ENCODE results near the gene TBC1D5. TPM values are rescaled to one million over a fixed set of nuclear protein-coding genes. Genes with fewer than 3 reads are reported as not detected.
"Not testable (repeated sequence)": the region's sequence is repeated elsewhere in the genome, so short reads cannot be mapped to it uniquely, and the experiment has no call there.

Gene TBC1D5
- total RNA-seq, 2 experiments from 2014 or later: 48.4 to 55.2 TPM

DNA sequence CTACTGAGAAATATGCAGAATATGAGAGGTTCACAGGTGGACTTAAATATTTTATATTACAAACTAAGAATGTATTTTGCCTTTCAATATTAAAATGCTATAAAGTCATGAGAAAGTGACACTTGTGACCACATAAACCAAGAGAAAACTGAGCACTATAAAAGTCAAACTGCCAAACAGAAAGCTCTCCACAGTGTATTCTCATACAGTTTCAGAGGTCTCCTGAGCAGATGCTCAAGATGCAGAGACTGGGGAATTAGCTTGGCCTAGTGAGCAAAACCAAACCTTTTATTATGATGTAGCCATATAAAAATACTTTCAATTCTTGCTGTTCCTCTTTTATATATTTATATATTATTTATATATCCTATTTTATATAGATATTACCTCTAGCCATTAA, 227.8 kb downstream of the TBC1D5 start:
- no peaks in the 10 kb centered on the region for H3K4me1 Mint-ChIP-seq
- DNase-seq: no peak
- ChIA-PET CTCF (no interaction called here), POLR2A (no interaction called here)
- H3K36me3 Mint-ChIP-seq (ENCODE audit: low read depth): no peaks in the 10 kb centered on the region
- no peak overlapping the region for H3K4me3 Mint-ChIP-seq
- no peaks in the 10 kb centered on the region for H3K27me3 Mint-ChIP-seq
- no peak overlapping the region for H3K27ac Mint-ChIP-seq
- H3K9me3 Mint-ChIP-seq: no peaks in the 10 kb centered on the region

DNA sequence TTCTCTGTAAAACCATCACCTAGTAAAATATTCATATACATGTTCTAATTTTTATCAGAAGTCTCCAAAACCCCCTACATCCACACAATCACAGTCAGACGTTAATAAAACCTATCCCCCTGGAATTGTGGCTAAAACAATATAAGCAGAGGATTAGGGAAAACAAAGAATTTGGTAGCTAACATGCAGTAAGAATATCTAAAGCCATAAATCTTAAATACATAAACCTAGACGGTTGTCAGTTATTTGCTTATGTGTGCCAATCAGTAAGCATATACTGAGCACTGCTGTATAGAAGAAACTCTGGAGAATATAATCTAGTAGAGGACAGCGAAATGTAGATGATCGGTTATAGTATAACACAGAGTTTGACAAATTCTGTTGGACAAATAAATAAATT, 232.2 kb downstream of the TBC1D5 start:
- Mint-ChIP-seq H3K4me3 (no peak overlapping the region), H3K27me3 (no peaks in the 10 kb centered on the region), H3K9me3 (no peaks in the 10 kb centered on the region), H3K27ac (no peak overlapping the region), H3K36me3 (ENCODE audit: low read depth) (no peaks in the 10 kb centered on the region), H3K4me1 (no peaks in the 10 kb centered on the region)
- ChIA-PET POLR2A (no interaction called here), CTCF (no interaction called here)
- DNase-seq: no peak

DNA sequence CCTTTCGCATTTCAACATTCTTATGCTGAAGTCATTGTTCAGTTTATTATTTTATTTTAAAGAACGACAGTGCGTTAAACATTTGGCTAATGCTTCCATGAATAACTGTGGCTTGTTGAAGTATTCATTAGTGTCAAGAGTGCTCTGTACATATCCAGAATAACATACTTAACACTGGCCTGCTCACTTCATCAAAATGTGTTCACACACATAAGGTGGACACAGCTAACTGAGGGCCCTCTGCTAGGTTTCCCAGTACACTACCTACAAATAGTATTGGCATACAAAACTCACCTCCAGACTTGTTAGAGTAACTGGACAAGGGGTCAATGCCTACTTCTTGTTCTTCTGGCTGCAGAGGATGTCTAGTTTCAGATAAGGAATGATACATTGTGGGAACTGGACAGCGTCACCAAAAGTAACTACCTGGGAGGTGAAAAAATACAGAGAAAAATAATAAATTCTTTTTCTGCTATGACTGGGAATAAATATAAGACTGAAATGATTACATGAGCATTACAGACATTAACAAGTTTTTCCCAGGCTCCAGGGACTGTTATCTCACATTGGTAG, 234.2 kb downstream of the TBC1D5 start:
- no peaks in the 10 kb centered on the region for H3K9me3 Mint-ChIP-seq
- CTCF ChIA-PET: no interaction called here
- DNase-seq: no peak
- H3K36me3 Mint-ChIP-seq (ENCODE audit: low read depth): peaks cover 3% of the 10 kb centered on the region
- H3K4me1 Mint-ChIP-seq: no peaks in the 10 kb centered on the region
- POLR2A ChIA-PET: no interaction called here
- no peaks in the 10 kb centered on the region for H3K27me3 Mint-ChIP-seq
- no peak overlapping the region for H3K27ac Mint-ChIP-seq
- H3K4me3 Mint-ChIP-seq: no peak overlapping the region

DNA sequence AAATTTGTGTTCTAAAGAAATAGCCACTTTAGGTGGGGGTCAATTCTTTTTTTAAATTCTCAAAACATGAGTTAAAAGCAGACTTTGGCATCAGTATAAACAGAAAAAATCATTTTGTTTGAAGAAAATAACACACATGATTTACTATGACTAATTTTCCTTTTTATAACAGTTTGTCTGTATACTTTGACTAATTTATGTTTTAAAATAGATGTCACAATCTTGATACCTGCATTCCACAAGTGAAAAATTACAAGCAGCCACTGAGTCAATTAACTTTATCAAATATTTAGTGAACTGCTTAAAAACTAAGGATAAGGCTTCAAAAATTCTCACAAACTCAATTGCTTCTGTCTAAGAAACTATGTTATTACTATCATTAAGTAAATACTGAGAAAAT, 235.0 kb downstream of the TBC1D5 start:
- no peak for DNase-seq
- Mint-ChIP-seq H3K36me3 (ENCODE audit: low read depth) (peaks cover 3% of the 10 kb centered on the region), H3K27me3 (no peaks in the 10 kb centered on the region), H3K9me3 (no peaks in the 10 kb centered on the region), H3K4me1 (no peaks in the 10 kb centered on the region), H3K4me3 (no peak overlapping the region), H3K27ac (no peak overlapping the region)
- ChIA-PET POLR2A (no interaction called here), CTCF (no interaction called here)

DNA sequence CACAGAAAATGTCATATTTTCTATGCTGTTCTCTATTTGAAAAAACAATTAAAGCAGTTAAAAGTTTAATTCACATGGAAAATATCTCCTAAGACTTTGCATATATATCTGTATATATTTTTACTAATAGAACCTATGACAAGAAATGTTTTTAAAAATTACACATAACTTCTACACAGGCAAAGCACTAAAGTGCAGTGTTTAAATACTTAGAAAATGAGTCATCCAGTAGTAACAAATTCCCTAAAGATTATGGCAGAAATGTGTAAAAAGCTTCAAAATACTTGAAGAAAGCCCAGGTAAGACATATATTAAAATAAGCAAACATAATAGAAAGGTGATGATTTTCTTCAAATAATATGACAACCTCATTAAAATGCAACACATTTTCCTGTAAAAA, 236.6 kb downstream of the TBC1D5 start:
- no peak overlapping the region for H3K27ac Mint-ChIP-seq
- no peak overlapping the region for H3K4me3 Mint-ChIP-seq
- H3K36me3 Mint-ChIP-seq (ENCODE audit: low read depth): peaks cover 3% of the 10 kb centered on the region
- ChIA-PET CTCF (no interaction called here), POLR2A (no interaction called here)
- no peaks in the 10 kb centered on the region for H3K4me1 Mint-ChIP-seq
- H3K27me3 Mint-ChIP-seq: no peaks in the 10 kb centered on the region
- H3K9me3 Mint-ChIP-seq: no peaks in the 10 kb centered on the region
- DNase-seq: no peak

DNA sequence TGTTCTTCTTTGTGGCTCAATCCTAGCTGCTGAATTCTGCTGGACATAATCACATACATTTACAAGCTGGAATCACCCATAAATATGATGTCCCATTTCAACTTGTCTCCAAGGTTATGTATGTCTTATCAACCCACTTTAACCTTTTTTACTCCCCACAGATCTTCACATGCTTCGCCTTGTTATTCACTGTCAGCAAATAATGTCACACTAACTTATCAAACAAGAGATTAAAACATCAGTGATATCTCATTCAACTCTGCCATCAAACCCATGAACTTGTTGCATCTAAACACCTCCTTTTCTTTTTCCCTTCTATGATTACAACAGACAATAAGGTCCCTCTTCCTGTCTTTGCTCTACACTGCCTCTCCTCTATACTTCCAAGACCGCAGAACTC, 240.7 kb downstream of the TBC1D5 start:
- Mint-ChIP-seq H3K4me1 (no peaks in the 10 kb centered on the region), H3K36me3 (ENCODE audit: low read depth) (peaks cover 3% of the 10 kb centered on the region), H3K27me3 (no peaks in the 10 kb centered on the region), H3K27ac (no peak overlapping the region), H3K9me3 (no peaks in the 10 kb centered on the region), H3K4me3 (no peak overlapping the region)
- ChIA-PET CTCF (no interaction called here), POLR2A (no interaction called here)
- DNase-seq: no peak

DNA sequence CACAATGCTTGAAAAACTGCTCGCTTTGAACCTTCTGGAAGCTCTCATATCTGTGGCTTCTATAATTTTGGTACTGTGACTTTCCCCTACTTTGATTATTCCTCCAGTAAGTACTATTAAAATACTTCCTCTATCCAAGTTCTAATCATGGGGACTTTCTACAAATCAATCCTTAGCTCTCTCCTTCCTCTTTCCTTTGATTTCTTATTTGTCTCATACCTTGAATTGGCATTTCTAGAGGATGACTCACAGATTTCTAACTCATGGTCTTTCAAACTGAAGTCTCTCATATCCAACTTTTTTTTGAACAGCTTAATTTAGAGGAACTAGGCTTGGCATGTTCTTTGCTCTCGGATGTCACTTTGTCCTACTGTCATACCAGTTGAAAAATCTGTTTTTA, 241.8 kb downstream of the TBC1D5 start:
- Mint-ChIP-seq H3K9me3 (no peaks in the 10 kb centered on the region), H3K36me3 (ENCODE audit: low read depth) (peaks cover 3% of the 10 kb centered on the region), H3K4me3 (no peak overlapping the region), H3K27me3 (no peaks in the 10 kb centered on the region), H3K27ac (no peak overlapping the region), H3K4me1 (no peaks in the 10 kb centered on the region)
- no peak for DNase-seq
- ChIA-PET POLR2A (no interaction called here), CTCF (no interaction called here)

DNA sequence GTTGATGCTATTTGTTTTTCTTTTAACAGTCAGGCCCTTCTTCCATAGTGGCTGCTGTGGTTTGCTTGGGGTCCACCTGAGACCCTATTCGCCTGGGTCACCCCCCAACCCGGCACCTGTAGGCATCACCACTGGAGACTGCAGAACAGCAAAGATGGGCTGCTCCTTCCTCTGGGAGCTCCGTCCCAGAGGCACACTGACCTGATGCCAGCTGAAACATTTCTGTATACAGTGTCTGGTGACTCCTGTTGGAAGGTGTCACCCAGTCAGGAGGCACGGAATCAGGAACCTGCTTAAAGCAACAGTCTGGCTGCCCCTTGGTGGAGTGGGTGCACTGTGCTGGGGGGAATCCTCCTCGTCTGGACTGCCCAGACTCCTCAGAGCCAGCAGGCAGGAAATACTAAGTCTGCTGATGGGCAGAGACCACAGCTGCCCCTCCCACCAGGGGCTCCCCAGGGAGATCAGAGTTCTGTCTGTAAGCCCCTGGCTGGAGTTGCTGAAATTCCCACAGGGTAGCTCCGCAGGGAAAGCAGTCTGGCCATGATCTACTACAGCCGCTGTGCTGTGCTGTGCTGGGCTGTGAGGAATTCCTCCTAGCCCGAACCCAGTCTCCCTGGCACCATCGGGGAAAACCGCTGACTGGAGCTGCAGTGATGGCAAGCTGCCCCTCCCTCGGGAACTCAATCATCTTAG, 248.2 kb downstream of the TBC1D5 start:
- no peak for DNase-seq
- Mint-ChIP-seq H3K36me3 (ENCODE audit: low read depth) (peaks cover 8% of the 10 kb centered on the region), H3K27me3 (no peaks in the 10 kb centered on the region), H3K27ac (no peak overlapping the region), H3K4me1 (no peaks in the 10 kb centered on the region), H3K4me3 (no peak overlapping the region), H3K9me3 (peaks cover 22% of the 10 kb centered on the region)
- CTCF ChIA-PET: interaction anchor here (1.3 kb wide), 1 partner anchor 9 kb away, joined by 3 read pairs; no protein-coding TSS in a partner anchor
- POLR2A ChIA-PET: no interaction called here

DNA sequence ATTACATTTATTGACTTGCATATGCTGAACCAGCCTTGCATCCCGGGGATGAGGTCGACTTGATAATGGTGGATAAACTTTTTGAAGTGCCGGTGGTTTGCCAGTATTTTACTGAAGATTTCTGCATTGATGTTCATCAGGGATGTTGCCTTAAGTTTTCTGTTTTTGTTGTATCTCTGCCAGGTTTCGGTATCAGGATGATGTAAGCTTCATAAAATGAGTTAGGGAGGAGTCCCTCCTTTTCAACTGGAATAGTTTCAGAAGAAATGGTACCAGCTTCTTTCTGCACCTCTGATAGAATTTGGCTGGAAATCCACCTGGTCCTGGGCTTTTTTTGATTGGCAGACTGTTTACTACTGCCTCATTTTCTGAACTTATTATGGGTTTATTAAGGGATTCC, 250.8 kb downstream of the TBC1D5 start:
- H3K36me3 Mint-ChIP-seq (ENCODE audit: low read depth): peaks cover 8% of the 10 kb centered on the region
- CTCF ChIA-PET: no interaction called here

DNA sequence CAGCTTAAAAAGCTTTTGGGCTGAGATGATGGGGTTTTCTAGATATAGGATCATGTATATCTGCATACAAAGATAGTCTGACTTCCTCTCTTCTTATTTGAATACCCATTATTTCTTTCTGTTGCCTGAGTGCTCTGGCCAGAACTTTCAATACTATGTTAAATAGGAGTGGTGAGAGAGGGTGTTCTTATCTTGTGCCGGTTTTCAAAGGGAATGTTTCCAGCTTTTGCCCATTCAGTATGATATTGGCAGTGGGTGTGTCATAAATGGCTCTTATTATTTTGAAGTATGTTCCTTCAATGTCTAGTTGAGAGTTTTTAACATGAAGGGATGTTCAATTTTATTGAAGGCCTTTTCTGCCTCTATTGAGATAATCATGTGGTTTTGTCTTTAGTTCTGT, 251.2 kb downstream of the TBC1D5 start:
- DNase-seq; POLR2A ChIA-PET; H3K4me1 Mint-ChIP-seq; H3K4me3 Mint-ChIP-seq; H3K36me3 Mint-ChIP-seq (ENCODE audit: low read depth); CTCF ChIA-PET; H3K27me3 Mint-ChIP-seq; H3K27ac Mint-ChIP-seq: not testable (repeated sequence)
- H3K9me3 Mint-ChIP-seq: peaks cover 23% of the 10 kb centered on the region

More for the DNA sequence above, 250.8 kb downstream of the TBC1D5 start:
- POLR2A ChIA-PET: interaction anchor here (0.6 kb wide), 1 partner anchor 197 kb away, joined by 3 read pairs; no protein-coding TSS in a partner anchor
- DNase-seq: no peak
- H3K27ac Mint-ChIP-seq: no peak overlapping the region
- H3K27me3 Mint-ChIP-seq: no peaks in the 10 kb centered on the region
- H3K4me3 Mint-ChIP-seq: no peak overlapping the region
- no peaks in the 10 kb centered on the region for H3K4me1 Mint-ChIP-seq
- peaks cover 23% of the 10 kb centered on the region for H3K9me3 Mint-ChIP-seq

DNA sequence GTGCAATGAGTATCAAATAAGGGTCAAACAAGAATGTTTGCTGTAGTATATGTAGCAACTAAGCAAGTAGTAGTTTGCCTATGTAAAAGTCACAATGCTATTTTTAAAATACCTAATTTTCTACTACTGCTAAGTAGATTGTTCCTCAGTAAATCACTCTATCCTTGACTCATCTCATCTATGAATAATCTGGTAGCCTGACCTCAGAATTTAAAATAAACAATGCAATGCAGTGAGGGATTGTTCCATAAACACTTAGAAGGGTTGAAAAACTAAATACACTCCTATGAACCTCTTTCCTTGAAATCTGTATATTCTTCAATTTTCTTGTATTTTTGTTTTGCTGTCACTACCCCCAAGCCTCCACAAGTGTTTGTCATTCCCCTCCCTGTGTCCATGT, 253.3 kb downstream of the TBC1D5 start:
- ChIA-PET CTCF (no interaction called here), POLR2A (no interaction called here)
- H3K4me1 Mint-ChIP-seq: no peaks in the 10 kb centered on the region

DNA sequence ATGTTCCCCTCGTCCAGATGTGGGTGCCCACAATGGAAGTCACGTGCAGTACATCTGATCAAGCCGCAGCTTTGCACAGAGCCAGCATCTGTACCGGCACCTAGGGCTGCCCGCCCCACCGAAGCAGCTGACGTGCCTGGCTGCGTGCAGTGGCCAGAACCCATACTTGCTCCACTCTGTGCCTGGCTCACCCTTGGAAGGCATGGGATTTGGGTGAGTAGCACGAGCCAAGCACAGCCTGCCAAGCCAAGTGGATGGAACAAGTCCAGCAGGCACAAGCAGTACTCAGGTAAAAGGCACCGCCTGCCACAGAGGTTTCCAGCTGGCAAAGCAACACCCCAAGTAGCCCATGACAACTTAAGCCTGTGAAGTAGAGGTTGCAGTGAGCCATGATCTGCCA, 261.3 kb downstream of the TBC1D5 start:
- Mint-ChIP-seq H3K27me3 (no peaks in the 10 kb centered on the region), H3K9me3 (no peaks in the 10 kb centered on the region), H3K4me1 (no peaks in the 10 kb centered on the region), H3K27ac (no peak overlapping the region), H3K4me3 (no peak overlapping the region), H3K36me3 (ENCODE audit: low read depth) (no peaks in the 10 kb centered on the region)
- ChIA-PET POLR2A (no interaction called here), CTCF (interaction anchor here (0.6 to 1.2 kb wide), 2 partner anchors 33 to 115 kb away, joined by 3 to 4 read pairs; no protein-coding TSS in a partner anchor)
- no peak for DNase-seq

More for the DNA sequence above, 253.3 kb downstream of the TBC1D5 start:
- H3K27ac Mint-ChIP-seq: no peak overlapping the region
- no peak overlapping the region for H3K4me3 Mint-ChIP-seq
- no peaks in the 10 kb centered on the region for H3K27me3 Mint-ChIP-seq
- peaks cover 6% of the 10 kb centered on the region for H3K36me3 Mint-ChIP-seq (ENCODE audit: low read depth)
- DNase-seq: no peak
- H3K9me3 Mint-ChIP-seq: peaks cover 23% of the 10 kb centered on the region

DNA sequence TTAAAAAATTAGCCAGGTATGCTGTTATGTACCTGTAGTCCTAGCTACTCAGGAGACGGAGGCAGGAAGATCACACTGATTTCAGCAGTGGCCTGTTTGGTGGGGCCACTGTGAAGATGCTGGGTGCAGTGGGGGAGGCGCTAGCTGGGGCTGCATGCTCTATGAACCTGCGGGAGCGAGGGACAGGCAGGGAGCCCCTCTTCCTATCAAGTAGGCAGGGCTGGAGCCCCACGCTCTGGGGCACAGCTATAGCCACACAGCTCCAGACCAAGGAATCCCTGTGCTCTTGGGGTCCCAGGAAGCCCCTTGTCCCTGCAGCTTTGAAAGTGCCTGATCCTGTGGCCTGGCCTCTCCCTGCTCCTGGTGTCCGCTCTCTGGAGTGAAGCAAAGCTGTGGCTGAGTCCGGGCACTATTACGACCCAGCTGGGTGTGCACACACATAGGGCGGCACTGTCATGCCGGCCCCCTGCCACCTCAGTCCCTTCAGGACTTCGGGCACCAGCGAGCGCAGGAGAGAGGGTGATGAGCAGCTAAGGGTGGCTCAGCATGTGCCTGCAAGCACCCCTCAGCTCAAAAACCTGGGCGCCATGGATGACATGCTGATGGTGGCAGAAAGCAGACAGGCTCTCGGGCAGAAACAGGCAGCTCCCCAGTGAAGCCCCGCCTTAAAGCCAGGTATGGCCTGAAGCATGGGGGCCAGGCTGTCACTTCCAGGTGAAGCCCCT, 262.6 kb downstream of the TBC1D5 start:
- Mint-ChIP-seq H3K27ac (no peak overlapping the region), H3K4me3 (no peak overlapping the region), H3K4me1 (no peaks in the 10 kb centered on the region), H3K9me3 (no peaks in the 10 kb centered on the region), H3K27me3 (no peaks in the 10 kb centered on the region), H3K36me3 (ENCODE audit: low read depth) (no peaks in the 10 kb centered on the region)
- ChIA-PET CTCF (no interaction called here), POLR2A (interaction anchor here (0.6 kb wide), 1 partner anchor 304 kb away, joined by 3 read pairs; no protein-coding TSS in a partner anchor)
- no peak for DNase-seq
